Sigmoid colon (tissue), 7 donors: ENCODE data around the gene ASH1L. TPM values are rescaled to one million over a fixed set of nuclear protein-coding genes. Genes with fewer than 3 reads are reported as not detected.
"Not testable (repeated sequence)": the region's sequence is repeated elsewhere in the genome, so short reads cannot be mapped to it uniquely, and the experiment has no call there.

Experiments used
- DNase-seq: peaks from one replicate; pipeline ENCODE4 v3.0.0-alpha.2; 2019
- H3K27ac ChIP-seq, 4 donors: fragments of 200-600 bp; sonication (generic); one replicate each; pipeline ENCODE4 v1.5.1; 2016 to 2019; ENCODE audit warnings: mild to moderate bottlenecking in 1 of 4
- H3K27me3 ChIP-seq, 3 donors: fragments of 200-600 bp; sonication (generic); one replicate each; pipeline ENCODE4 v1.5.1; 2019; ENCODE audit warnings: mild to moderate bottlenecking in 1 of 3
- H3K36me3 ChIP-seq, 4 donors: fragments of 200-600 bp; sonication (generic); one replicate each; pipeline ENCODE4 v1.5.1; 2016 to 2019
- H3K4me1 ChIP-seq, 4 donors: fragments of 200-600 bp; sonication (generic); one replicate each; pipeline ENCODE4 v1.5.1; 2017 to 2019
- H3K4me3 ChIP-seq, 4 donors: fragments of 200-600 bp; sonication (generic); one replicate each; pipeline ENCODE4 v1.5.1; 2017 to 2019; ENCODE audit warnings: mild to moderate bottlenecking in 2 of 4, moderate library complexity in 1 of 4
- H3K9me3 ChIP-seq, 4 donors: fragments of 200-600 bp in 3 of 4; sonication (generic) in 3 of 4; one replicate each; pipeline versions ENCODE4 v1.5.1 to v1.6.1; 2013 to 2019
- EP300 ChIP-seq, 4 donors: sonication (generic); formaldehyde crosslinking; IDR thresholded peaks; one replicate each; pipeline ENCODE4 v1.6.1; 2017; ENCODE audit warnings: antibody characterized with exemption in 4 of 4
- POLR2A ChIP-seq, 2 donors: fragments of 450-650 bp; IDR thresholded peaks; one replicate each; pipeline ENCODE4 v1.6.1; 2016; ENCODE audit warnings: antibody characterized with exemption in 2 of 2, mild to moderate bottlenecking in 2 of 2, moderate library complexity in 2 of 2
- POLR2AphosphoS5 ChIP-seq, 4 donors: sonication (generic); formaldehyde crosslinking; IDR thresholded peaks; one replicate each; pipeline ENCODE4 v1.6.1; 2017; ENCODE audit warnings: antibody characterized with exemption in 4 of 4
- WGBS, 2 donors: extraction: QIAGEN DNeasy Blood & Tissue Kit; methylation state at CpG; one replicate each; pipeline ENCODE4 v1.1.7; 2013; 5-methylcytosine and 5-hydroxymethylcytosine counted together
- intact Hi-C: fragments of 100-400 bp; cut with DNase I; formaldehyde crosslinking; loops from one replicate; pipeline ENCODE4 v1.15.1; 2023
- polyA plus RNA-seq, 3 donors: library from polyadenylated mRNA; stranded (reverse); fragments of 200-250 nt; gene quantifications; one replicate each; pipeline ENCODE4 v1.2.3, GENCODE V29; 2013
- total RNA-seq, 4 donors: library from RNA; depleted of rRNA; stranded (reverse); fragments of >200 nt; gene quantifications; one replicate each; pipeline ENCODE4 v1.1.0, GENCODE V29; 2016
- TF ChIP-seq, protein P1 (sequence below), 4 experiments: fragments of 450-650 bp in 3 of 4; fragments of 200-600 bp in 1 of 4; IDR thresholded peaks; one replicate each; pipeline ENCODE4 v1.5.1; 2016 to 2019; ENCODE audit warnings: antibody characterized with exemption in 4 of 4, mild to moderate bottlenecking in 3 of 4, moderate library complexity in 2 of 4
- donor health status: healthy with polysubstance abuse.
- donor health status: Bipolar disorder and iron deficiency.
- donor health status: healthy.

The ASH1L gene
- total and polyA plus RNA-seq, 7 donors, result 4.2 to 70.6 (median 62.4) TPM

DNA sequence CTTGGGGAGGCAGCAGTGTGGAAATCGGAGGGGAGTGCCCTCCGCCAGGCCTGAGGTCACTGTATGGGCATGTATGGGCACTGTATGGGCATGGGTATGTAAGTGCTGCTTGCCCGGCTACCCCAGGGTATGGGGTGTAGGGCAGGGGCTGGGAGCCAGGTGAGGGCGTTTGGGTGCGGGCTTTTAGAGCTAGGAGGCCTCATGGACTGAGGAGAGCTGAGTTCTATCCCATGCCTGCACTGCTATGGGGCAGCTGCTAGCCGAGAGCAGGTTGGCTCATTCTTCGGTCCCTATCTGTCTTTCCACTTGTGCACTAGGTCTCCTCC, 266.7 kb downstream of the ASH1L start:
- Histone ChIP-seq H3K9me3 (no peaks in the 10 kb centered on the region), H3K4me1 (peaks cover 0 to 7% (median 6%) of the 10 kb centered on the region in 4 donors), H3K27me3 (peaks cover 10 to 42% (median 20%) of the 10 kb centered on the region in 3 donors), H3K4me3 (no peak overlapping the region), H3K27ac (no peak overlapping the region), H3K36me3 (no peaks in the 10 kb centered on the region)
- intact Hi-C loops, result no loop called here
- WGBS, 2 donors, result 91 to 92% methylated on average over 7 of the region's 7 CpGs
- DNase-seq, result no peak
- TF ChIP-seq, protein P1, sequence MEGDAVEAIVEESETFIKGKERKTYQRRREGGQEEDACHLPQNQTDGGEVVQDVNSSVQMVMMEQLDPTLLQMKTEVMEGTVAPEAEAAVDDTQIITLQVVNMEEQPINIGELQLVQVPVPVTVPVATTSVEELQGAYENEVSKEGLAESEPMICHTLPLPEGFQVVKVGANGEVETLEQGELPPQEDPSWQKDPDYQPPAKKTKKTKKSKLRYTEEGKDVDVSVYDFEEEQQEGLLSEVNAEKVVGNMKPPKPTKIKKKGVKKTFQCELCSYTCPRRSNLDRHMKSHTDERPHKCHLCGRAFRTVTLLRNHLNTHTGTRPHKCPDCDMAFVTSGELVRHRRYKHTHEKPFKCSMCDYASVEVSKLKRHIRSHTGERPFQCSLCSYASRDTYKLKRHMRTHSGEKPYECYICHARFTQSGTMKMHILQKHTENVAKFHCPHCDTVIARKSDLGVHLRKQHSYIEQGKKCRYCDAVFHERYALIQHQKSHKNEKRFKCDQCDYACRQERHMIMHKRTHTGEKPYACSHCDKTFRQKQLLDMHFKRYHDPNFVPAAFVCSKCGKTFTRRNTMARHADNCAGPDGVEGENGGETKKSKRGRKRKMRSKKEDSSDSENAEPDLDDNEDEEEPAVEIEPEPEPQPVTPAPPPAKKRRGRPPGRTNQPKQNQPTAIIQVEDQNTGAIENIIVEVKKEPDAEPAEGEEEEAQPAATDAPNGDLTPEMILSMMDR (IDR thresholded peaks at IDR 0.05), result no peak
- TF ChIP-seq EP300 (IDR thresholded peaks at IDR 0.05), result no peak
- no peak for TF ChIP-seq POLR2AphosphoS5 (IDR thresholded peaks at IDR 0.05)
- no peak for TF ChIP-seq POLR2A (IDR thresholded peaks at IDR 0.05)

DNA sequence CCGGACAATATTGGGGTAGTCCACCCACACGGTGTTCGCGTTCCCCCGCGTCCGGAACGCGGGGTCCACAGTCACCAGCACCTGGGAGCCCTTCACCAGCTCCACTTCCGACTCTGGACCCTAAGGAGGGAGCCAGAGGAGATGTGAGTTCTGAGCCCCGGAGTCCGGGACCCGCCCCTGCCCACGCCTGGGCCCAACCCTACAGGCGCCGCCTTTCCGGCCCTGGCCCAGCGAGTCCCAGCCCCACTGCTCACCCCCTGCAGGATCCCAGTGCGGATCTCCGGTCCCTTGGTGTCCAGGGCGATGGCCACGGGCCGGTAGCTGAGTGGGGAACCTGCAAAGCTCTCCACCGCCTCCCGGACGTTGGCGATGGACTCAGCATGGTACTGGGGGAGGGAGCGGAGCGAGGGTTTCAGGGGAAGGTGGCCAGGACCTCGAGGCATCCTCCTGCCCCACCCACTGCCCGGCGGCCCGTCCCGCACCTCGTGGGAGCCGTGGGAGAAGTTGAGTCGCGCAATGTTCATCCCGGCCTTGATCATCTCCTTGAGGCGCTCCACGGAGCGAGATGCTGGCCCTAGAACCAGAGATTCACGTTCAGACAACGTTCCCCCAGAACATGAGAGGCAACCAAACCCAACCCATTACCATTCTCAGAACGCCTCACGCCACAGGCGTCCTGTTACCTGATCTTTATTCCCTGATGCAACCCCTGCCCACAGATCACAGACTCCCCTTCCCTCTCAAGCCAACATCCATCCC, 267.2 kb downstream of the ASH1L start:
- Histone ChIP-seq H3K4me3 (no peak overlapping the region), H3K9me3 (no peaks in the 10 kb centered on the region), H3K4me1 (peaks cover 0 to 7% (median 6%) of the 10 kb centered on the region in 4 donors), H3K36me3 (no peaks in the 10 kb centered on the region), H3K27me3 (peaks cover 10 to 42% (median 20%) of the 10 kb centered on the region in 3 donors), H3K27ac (no peak overlapping the region)
- intact Hi-C loops, result no loop called here
- TF ChIP-seq EP300 (IDR thresholded peaks at IDR 0.05) (no peak), POLR2A (IDR thresholded peaks at IDR 0.05) (no peak), POLR2AphosphoS5 (IDR thresholded peaks at IDR 0.05) (no peak)
- TF ChIP-seq, protein P1 (IDR thresholded peaks at IDR 0.05), result no peak
- DNase-seq, result no peak
- WGBS, 2 donors, result 22 to 31% methylated on average over 47 of the region's 47 CpGs

DNA sequence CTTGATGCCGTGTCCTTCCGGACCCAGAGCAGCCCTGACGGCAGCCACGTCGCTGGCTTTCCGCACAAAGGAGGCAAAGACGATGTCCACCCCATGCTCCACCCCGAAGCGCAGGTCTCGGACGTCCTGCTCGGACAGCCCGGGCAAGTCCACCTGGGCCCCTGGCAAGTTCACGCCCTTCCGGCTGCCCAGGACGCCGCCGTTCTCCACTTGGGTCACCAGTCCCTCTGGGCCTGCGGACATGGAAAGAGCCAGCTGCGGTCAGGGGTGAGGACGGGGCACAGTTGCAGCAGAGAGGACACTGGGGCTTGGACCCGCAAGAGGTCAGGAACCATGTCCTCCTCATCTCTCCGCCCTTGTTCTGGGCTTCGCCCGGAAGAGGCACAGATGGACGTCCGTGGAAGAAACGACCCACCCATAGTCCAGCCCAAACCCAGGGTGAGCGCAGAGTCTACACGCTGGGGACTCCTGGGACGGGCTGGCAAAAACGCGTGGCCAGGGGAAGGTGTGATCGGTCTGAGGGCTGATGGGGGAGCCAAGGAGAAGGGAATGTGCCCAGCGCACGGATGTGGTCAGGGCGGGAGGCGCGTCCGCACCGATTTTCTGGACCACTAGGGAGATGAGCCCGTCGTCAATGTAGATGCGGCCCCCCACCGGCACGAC, 268.0 kb downstream of the ASH1L start:
- Histone ChIP-seq H3K4me1 (peaks cover 0 to 7% (median 6%) of the 10 kb centered on the region in 4 donors), H3K4me3 (no peak overlapping the region), H3K27ac (no peak overlapping the region), H3K9me3 (no peaks in the 10 kb centered on the region), H3K27me3 (peaks cover 10 to 42% (median 20%) of the 10 kb centered on the region in 3 donors), H3K36me3 (no peaks in the 10 kb centered on the region)
- intact Hi-C loops, result no loop called here
- DNase-seq, result no peak
- 40 to 50% methylated on average over 46 of the region's 46 CpGs for WGBS, 2 donors
- TF ChIP-seq POLR2AphosphoS5 (IDR thresholded peaks at IDR 0.05) (no peak), POLR2A (IDR thresholded peaks at IDR 0.05) (no peak), EP300 (IDR thresholded peaks at IDR 0.05) (no peak)
- TF ChIP-seq, protein P1 (IDR thresholded peaks at IDR 0.05), result no peak

DNA sequence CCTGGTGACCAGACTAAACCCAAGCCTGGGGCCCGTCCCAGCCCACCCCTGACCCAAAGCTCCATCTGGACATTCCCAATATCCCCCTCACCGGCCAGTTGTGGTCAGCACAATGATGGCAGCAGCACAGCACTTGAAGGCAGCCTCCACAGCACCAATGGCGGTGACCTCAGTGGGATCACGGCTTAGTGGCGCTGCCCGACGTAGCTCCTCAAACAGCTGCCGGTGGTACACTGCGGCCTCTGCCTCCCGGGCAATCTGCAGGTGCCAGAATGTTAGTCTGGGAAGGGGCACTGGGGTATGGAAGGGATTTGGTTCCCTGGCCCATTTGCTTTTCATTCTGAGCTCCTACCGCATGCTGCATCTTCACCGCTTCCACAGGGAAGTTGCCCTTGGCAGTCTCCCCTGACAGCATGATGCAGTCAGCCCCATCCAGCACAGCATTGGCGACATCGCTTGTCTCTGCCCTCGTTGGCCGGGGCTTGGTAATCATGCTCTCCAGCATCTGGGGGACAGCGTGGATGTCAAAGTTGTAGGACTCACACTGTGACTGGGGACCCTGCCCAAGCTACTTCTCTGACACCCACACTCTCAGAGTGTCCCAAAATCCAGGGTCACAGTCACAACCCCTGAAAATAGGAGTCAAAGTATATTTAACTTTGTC, 269.4 kb downstream of the ASH1L start:
- intact Hi-C loops, result no loop called here
- no peak overlapping the region for H3K4me3 ChIP-seq
- no peak overlapping the region for H3K27ac ChIP-seq
- TF ChIP-seq EP300 (IDR thresholded peaks at IDR 0.05) (no peak), POLR2A (IDR thresholded peaks at IDR 0.05) (no peak), POLR2AphosphoS5 (IDR thresholded peaks at IDR 0.05) (no peak)
- TF ChIP-seq, protein P1 (IDR thresholded peaks at IDR 0.05), result no peak
- WGBS, 2 donors, result 89 to 90% methylated on average over 17 of the region's 17 CpGs
- H3K36me3 ChIP-seq, result no peaks in the 10 kb centered on the region
- no peaks in the 10 kb centered on the region for H3K9me3 ChIP-seq
- H3K4me1 ChIP-seq, result peaks cover 0 to 7% (median 6%) of the 10 kb centered on the region in 4 donors
- H3K27me3 ChIP-seq, result peaks cover 10 to 42% (median 20%) of the 10 kb centered on the region in 3 donors
- no peak for DNase-seq

DNA sequence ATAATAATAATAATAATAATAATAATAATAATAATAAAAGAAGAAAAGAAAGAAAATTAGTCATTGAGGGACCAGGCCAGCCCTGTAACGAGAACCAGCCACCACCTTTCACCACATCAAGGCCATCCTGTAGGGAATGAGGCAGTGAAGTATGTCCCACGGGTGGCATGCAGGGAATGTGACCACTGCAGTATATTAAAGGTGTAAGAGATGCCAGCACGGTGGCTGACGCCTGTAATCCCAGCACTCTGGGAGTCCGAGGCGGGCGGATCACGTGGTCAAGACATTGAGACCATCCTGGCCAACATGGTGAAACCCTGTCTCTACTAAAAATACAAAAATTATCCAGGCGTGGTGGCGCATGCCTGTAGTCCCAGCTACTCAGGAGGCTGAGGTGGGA, 271.6 kb downstream of the ASH1L start:
- peaks cover 7 to 25% (median 17%) of the 10 kb centered on the region in 3 donors for H3K27me3 ChIP-seq
- 90 to 92% methylated on average over 10 of the region's 10 CpGs for WGBS, 2 donors
- H3K36me3 ChIP-seq, H3K9me3 ChIP-seq, intact Hi-C loops, H3K27ac ChIP-seq, H3K4me3 ChIP-seq, H3K4me1 ChIP-seq, DNase-seq: not testable (repeated sequence)
